GM21515 (cell line): ENCODE results near the gene CPNE7.

Experiments used
- ATAC-seq: cut with Tn5 transposase; IDR thresholded peaks from one replicate; pipeline ENCODE4 v1.9.1; 2021; ENCODE audit not compliant: unreplicated experiment

The CPNE7 gene

DNA sequence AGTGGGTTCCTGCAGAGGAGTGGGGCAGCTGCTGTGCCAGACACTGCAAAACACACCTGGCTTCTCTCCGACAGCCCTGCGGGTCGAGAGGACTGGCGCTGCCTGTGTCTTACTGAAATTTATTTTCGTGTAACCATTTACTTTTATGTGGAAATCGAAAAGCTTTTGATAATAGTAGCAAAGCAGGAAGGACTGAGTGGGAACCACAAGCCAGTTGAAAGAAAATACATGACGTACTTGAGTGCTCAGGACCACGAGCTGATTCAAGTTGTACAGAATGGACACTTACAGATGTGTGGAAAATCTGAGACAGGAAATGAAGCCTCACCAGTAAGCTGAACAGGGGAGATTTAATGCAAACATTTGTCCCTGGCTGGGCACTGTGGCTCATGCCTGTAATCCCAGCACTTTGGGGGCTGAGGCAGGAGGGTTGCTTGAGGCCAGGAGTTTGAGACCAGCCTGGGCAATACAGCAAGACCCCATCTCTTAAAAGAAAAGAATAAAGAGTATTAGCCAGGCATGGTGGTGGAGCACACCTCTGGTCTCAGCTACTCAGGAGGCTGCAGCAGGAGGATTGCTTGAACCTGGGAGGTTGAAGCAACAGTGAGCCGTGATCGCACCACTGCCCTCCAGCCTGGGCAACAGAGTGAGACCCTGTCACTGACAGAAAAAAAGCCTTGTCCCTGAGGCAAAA, 26.4 kb upstream of the CPNE7 start:
- ATAC-seq = no peak

DNA sequence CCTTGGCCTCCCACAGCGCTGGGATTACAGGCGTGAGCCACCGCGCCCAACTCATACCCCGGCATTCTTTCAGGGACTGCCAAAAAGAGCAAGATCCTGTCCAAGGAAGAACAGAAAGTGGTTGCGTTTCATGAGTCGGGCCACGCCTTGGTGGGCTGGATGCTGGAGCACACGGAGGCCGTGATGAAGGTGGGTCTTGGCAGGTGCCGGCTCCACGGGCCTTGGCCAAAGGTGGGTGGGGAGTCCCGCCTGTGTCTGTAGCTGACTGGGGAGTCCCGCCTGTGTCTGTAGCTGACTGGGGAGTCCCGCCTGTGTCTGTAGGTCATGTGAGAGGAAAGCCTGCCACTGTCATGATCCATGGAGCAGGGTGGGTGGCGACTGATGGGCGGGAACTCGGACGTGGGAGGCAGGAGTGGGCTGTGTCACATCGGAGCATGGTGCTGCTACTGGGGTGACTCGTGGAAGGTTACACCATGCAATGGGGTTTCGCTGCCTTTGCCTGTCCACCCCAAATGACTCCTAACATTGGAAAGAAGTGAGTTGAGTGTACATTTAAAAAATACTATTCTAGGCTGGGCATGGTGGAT, 25.0 kb upstream of the CPNE7 start:
- no peak for ATAC-seq

DNA sequence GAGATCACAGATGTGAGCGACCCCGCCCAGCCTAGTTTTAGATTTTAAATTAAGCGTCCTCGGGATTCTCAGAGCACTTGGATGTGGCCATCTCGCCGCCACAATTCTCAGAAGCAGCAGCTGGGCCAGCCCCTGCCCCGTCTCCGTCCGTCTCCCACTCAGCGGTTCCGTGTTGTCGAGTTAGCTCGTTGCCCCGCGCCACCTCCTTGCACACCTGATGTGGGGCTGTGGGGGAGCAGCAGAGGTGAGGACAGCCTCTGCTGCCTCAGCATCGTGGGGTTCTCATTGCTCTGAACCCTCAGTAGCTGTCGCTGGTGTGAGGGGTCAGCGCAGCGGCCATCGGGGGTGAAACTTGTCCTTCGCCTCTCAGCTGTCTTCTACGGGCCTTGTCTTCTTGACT, 23.2 kb upstream of the CPNE7 start:
- no peak for ATAC-seq

DNA sequence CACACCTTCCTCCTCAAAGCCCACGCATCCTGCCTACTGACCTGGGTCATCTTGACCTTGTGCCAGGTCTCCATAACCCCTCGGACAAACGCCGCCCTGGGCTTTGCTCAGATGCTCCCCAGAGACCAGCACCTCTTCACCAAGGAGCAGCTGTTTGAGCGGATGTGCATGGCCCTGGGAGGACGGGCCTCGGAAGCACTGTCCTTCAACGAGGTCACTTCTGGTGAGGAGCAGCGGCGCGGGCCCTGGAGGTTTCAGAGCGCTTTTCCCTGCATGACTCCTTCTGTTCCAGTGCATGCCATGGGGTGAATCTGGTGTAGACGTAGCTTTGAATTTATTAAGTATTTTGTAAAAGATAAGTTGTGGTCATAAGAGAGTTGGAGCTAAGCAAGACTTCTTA, 22.6 kb upstream of the CPNE7 start:
- no peak for ATAC-seq

DNA sequence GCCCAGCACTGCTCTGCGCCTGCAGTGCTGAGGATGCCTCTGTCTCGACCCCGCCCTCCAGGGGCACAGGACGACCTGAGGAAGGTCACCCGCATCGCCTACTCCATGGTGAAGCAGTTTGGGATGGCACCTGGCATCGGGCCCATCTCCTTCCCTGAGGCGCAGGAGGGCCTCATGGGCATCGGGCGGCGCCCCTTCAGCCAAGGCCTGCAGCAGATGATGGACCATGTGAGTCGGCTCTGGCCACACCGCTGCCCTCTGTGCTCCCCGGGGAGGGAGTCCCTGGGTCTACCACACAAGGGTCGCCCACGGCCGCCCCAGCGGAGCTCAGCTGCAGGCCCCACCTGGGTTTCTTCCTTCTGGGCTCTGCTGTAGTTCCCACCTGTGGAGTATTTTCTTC, 21.8 kb upstream of the CPNE7 start:
- no peak for ATAC-seq

DNA sequence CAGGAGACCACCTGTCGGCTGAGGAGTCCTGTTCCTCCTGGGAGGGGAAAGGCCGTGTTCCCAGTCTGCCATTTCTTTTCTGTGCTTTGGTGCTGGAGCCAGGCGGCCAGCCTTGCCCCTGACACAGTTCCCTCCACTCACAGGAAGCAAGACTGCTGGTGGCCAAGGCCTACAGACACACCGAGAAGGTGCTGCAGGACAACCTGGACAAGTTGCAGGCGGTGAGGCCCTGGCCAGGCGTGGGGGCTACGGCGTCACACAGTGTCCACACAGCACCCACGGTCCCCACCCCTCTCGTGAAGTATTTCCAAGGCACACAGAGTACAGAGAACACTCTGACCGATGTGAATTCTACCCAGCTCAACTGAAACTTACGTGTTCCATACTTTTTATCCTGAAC, 21.2 kb upstream of the CPNE7 start:
- ATAC-seq = no peak

DNA sequence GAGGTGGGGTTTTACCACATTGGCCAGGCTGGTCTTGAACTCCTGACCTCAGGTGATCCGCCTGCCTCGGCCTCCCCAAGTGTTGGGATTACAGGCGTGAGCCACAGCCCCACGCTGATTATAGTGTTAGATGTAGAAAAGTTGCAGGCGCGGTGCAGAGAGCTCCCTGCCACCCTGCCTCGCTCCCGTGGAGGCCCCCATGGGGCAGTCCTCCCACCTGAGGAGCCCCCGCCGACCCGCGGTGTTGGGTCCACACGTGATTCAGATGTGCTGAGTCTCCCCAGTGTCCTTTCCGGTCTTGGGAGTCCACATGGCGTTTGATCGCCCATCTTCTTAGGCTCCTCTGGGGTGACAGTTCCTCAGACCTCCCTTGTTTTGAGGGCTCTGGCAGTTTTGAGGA, 20.3 kb upstream of the CPNE7 start:
- no peak for ATAC-seq

DNA sequence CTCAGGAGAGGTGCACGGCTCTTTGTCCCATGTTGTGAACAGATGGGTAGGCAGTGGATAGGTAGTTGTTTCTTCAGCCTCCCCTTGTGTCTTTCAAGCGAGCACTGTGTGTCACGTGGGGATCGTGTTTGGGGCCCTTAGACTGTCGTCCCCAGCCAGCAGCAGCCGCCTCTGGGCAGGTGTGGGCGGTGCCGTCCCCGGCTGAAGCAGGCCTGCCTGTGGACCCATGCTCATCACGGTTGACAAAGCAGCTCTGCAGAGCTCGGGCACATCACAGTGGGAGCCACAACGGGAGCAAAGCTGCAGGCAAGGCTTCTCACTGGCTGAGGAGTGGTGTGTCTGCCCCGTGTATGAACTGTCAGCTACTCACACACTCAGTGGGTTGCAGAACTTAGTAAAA, 19.8 kb upstream of the CPNE7 start:
- no peak for ATAC-seq

DNA sequence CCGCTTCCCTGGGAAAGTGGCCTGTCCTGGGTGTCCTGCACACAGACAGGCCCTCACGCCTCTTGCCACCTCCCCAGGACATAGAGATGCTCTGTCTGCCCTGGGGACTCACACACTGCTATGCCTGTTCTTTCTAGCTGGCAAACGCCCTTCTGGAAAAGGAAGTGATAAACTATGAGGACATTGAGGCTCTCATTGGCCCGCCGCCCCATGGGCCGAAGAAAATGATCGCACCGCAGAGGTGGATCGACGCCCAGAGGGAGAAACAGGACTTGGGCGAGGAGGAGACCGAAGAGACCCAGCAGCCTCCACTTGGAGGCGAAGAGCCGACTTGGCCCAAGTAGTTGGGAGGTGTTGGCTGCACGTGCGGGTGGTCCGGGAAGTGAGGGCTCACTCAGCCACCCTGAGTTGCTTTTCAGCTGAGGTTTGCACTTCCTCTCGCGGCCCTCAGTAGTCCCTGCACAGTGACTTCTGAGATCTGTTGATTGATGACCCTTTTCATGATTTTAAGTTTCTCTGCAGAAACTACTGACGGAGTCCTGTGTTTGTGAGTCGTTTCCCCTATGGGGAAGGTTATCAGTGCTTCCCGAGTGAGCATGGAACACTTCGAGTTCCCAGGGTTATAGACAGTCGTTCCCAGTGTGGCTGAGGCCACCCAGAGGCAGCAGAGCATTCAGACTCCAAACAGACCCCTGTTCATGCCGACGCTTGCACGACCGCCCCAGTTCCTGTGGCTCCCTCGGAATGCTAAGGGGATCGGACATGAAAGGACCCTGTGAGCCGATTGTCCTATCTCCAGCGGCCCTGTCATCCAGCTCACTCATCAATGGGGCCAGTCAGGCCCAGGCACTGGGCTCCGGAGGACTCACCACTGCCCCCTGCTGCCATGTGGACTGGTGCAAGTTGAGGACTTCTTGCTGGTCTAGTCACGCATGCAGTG, 18.5 kb upstream of the CPNE7 start:
- ATAC-seq = no peak

DNA sequence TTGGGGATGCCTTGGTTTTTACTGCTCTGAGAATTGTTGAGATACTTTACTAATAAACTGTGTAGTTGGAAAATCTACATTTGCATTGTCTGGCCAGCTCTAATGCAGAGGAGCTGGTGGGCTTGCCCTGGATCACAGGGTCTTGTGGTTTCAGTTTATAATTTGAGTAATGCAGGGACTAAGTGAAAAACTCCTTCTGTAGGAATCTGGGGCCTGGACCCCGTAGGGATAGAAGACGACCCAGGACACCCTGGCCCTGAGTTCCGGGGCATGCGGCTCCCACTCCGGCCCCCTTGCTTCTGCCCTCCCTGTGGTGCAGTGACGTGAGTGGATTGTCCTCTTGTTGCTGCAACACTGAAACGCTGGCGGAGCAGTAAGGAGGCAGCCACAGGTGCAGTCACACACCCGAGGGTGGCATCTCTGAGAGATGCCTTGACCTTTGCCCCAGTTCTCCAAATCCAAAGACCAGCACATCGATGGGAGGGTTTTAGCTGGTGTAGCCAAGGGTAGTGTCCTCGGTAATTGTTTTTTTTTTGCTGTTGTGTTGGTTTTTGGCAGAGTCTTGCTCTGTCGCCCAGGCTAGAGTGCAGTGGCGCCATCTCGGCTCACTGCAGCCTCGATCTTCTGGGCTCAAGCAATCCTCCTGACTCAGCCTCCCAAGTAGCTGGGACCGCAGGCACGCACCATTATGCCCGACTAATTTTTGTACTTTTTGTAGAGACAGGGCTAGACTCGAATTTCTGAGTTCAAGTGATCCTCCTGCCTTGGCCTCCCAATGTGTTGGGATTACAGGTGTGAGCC, 17.7 kb upstream of the CPNE7 start:
- no peak for ATAC-seq

DNA sequence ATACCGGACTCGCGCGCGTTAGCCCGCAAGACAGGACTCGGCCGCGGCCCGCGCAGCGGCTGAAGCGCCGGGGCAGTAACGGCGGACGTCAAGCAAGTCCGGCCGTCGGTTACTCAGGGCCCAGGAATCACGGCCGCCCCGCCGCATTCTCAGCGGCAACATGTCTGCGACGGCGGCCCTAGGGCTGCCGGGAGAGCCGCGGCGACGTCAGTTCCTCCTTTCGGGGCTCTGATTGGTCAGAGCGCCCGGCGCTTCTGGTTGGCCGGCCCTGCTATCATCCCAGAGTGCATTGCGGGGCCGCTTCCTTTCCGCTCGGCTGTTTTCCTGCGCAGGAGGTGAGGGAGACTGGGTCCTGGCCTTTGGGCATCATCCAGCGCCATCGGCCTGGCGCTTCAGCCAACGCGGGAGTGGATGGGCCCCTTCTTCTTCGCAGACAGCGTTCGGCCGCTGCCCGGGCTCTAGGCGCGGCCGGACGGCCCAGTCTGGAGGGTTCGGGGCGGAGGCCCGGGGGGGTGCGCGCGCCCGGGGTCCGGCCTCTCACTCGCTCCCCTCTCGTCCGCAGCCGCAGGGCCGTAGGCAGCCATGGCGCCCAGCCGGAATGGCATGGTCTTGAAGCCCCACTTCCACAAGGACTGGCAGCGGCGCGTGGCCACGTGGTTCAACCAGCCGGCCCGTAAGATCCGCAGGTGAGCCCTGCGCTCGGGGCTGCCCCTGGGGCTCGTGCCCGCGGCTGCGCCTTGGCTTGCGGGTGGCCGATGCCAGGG, 15.0 kb upstream of the CPNE7 start, which contains the start of gene RPL13:
Gene RPL13, plus strand, starts transcription at position 305 of the 764 bp plus-strand sequence. Its CDS starts 278 bp downstream, at position 583.
- peak; percentile 66 for ATAC-seq

DNA sequence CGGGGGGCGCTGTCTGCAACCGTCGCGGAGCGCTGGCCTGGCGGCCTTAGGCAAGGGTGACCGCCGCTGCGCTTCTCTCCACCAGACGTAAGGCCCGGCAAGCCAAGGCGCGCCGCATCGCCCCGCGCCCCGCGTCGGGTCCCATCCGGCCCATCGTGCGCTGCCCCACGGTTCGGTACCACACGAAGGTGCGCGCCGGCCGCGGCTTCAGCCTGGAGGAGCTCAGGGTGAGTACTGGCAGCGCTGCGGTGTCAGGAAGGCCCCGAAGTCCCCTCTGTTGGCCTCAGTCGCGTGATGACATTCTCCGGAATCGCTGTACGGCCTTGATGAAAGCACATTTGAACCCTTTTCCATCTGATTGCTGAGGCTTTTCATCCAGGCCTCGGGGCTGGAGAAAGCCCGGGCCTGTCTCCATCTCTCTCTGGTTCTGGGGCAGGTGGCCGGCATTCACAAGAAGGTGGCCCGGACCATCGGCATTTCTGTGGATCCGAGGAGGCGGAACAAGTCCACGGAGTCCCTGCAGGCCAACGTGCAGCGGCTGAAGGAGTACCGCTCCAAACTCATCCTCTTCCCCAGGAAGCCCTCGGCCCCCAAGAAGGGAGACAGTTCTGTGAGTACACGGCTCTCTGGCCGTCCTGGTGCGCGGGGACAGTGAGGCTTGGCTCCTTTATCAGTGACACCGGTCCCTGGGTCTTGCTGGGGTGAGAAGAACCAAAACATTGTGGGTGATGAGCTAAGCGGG, 14.2 kb upstream of the CPNE7 start:
- peak; percentile 1 for ATAC-seq

DNA sequence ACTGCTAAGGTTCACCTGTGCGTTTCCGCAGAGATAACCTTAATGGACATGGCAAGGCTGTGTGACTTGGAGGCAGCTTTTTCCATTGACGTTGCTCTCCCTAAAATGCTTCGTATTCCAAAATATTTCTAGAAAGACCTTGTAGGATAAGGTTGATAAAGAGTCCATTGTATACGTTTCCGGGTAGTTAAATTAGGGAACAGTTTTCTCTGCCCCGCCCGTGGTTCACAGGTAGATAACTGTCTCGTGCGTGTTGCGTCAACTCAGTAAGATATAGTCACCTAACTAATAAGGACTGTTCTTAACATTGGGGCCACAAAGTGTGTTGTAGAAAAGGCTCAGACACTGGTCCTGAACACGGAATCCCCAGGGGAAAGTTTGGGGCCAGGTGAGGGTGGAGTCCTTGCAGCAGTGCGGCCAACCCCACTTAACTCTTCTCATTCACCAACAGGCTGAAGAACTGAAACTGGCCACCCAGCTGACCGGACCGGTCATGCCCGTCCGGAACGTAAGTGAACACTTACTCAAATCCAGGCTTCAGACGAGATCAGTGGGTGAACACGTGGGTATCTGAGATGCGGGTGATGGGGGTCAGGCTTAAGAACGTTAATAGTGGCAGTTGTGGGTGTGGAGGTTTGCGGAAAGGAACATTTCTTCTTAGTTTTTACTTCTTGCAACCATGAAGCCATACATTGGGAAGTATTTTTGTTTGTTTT, 13.5 kb upstream of the CPNE7 start:
- ATAC-seq = no peak

DNA sequence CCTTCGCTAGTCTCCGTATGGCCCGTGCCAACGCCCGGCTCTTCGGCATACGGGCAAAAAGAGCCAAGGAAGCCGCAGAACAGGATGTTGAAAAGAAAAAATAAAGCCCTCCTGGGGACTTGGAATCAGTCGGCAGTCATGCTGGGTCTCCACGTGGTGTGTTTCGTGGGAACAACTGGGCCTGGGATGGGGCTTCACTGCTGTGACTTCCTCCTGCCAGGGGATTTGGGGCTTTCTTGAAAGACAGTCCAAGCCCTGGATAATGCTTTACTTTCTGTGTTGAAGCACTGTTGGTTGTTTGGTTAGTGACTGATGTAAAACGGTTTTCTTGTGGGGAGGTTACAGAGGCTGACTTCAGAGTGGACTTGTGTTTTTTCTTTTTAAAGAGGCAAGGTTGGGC, 12.6 kb upstream of the CPNE7 start:
- ATAC-seq = no peak

DNA sequence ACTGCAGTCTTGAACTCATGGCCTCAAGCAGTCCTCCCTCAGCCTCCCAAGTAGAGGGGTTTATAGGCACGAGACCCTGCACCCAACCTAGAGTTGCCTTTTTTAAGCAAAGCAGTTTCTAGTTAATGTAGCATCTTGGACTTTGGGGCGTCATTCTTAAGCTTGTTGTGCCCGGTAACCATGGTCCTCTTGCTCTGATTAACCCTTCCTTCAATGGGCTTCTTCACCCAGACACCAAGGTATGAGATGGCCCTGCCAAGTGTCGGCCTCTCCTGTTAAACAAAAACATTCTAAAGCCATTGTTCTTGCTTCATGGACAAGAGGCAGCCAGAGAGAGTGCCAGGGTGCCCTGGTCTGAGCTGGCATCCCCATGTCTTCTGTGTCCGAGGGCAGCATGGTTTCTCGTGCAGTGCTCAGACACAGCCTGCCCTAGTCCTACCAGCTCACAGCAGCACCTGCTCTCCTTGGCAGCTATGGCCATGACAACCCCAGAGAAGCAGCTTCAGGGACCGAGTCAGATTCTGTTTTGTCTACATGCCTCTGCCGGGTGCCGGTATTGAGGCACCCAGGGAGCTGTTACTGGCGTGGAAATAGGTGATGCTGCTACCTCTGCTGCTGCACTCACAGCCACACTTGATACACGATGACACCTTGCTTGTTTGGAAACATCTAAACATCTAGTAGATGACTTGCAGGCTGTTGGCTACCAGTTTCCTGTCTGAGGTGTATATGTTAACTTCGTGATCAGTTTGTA, 11.7 kb upstream of the CPNE7 start:
- no peak for ATAC-seq

DNA sequence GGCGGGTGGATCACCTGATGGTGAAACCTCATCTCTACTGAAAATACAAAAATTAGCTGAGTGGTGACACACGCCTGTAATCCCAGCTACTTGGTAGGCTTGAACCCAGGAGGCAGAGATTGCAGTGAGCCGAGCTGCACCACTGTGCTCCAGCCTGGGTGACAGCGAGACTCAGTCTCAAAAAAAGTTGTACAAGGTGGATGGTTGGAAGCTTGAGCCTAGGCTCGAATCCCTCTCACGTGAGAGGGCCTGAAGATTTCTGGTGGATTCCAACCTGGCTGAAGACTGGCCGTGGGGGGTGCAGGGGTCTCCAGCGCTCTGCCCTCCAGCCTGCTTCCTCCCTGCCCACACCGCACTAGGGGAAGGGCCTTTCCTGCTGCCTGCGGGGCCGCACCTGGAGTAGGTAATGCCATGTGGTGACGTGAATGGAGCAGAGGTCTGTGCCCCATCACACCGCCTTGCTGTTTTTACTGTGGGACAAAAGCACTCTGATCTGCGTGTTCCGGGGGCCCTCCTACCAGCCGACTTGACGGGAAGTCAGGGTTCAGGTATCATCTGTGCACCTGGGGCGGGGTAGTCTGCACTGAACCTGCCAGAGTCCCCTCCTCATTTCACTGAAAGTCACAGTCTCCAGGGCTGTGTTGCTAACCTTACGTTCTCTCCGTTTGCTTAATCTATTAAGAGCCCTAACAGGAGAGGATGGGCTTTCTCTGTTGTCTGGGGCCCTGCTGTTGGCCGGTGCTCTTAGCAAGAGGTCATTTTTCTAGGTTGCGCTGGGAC, 10.9 kb upstream of the CPNE7 start:
- no peak for ATAC-seq

DNA sequence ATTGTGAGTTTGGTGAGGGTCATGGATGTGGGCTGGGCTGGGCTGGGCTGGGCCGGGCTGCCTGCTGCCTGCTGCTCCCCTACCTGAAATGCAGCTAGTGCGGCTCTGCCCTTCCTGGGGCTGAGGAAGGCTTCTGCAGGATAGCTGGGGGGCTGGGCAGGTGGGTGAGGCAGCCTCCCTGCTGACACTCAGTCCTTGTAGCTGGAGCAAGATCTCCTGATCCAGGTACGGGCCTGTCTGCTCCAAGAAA, 10.4 kb upstream of the CPNE7 start:
- no peak for ATAC-seq
